ENCODE data around the gene RADIL. TPM values are rescaled to one million over a fixed set of nuclear protein-coding genes. Genes with fewer than 3 reads are reported as not detected.

Gene RADIL
- total and polyA plus RNA-seq, 8 donors: 6.2 to 14.7 (median 9.4) TPM

DNA sequence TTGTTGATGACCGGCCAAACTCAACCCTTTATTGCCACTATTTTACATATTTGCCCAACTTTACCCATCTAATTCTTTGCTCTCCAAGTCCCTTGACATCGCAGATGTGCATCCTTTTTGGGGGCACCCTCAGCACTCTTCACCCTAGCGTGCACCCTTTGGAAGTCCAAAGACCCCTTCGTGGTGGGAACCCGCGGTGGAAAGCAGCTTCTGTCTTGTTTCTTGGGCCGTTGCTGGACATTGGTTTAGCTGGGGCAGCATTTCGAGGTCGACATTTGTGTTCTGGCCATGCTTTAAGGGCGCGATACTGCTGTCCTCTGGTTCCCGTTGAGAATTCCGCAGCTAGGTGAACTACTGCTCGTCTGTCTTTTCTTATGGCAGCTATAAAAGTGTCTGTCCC is 21.4 kb downstream of the RADIL start:
- TF ChIP-seq, protein P1, sequence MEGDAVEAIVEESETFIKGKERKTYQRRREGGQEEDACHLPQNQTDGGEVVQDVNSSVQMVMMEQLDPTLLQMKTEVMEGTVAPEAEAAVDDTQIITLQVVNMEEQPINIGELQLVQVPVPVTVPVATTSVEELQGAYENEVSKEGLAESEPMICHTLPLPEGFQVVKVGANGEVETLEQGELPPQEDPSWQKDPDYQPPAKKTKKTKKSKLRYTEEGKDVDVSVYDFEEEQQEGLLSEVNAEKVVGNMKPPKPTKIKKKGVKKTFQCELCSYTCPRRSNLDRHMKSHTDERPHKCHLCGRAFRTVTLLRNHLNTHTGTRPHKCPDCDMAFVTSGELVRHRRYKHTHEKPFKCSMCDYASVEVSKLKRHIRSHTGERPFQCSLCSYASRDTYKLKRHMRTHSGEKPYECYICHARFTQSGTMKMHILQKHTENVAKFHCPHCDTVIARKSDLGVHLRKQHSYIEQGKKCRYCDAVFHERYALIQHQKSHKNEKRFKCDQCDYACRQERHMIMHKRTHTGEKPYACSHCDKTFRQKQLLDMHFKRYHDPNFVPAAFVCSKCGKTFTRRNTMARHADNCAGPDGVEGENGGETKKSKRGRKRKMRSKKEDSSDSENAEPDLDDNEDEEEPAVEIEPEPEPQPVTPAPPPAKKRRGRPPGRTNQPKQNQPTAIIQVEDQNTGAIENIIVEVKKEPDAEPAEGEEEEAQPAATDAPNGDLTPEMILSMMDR (IDR thresholded peaks at IDR 0.05): no peak
- no peak overlapping the region for H3K27ac ChIP-seq
- H3K36me3 ChIP-seq: no peaks in the 10 kb centered on the region
- H3K4me3 ChIP-seq: peak overlapping the region in 1 of 2 donors; percentile 6
- H3K27me3 ChIP-seq: peaks cover 0 to 20% of the 10 kb centered on the region in 2 donors
- intact Hi-C loops (cut with DNase I): no loop called here
- ATAC-seq: no peak
- no peaks in the 10 kb centered on the region for H3K9me3 ChIP-seq
- no peaks in the 10 kb centered on the region for H3K4me1 ChIP-seq
- DNase-seq: no peak

DNA sequence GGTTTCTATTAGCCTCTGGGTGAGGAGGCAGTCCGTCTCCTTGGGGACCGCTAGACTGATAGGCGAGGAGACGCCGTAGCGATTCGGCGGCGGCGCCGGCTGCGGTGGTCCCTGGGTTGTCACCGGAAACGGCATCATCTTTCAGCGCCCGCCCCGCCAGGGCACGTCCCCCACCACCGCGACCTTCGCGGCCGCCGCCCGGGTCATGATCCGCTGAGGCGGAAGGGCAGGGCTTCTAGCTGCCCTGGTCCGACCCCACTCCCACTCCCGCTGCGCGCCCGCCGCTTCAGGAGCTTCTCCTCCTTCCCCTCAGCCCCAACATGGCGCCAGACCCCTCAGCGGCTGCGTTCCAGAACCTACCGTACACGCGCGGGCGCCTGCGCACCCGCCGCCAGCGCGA is 21.8 kb downstream of the RADIL start, which contains the start of gene PAPOLB:
PAPOLB (minus strand) TSS at position 358 of the 400 bp plus-strand sequence; CDS start at position 138, 220 bp downstream.
- intact Hi-C loops (cut with DNase I): no loop called here
- Histone ChIP-seq H3K27ac (no peak within 1 kb of the TSS), H3K36me3 (no peaks in the 10 kb centered on the region), H3K4me3 (peak within 1 kb of the TSS in 1 of 2 donors; percentile 6), H3K9me3 (no peaks in the 10 kb centered on the region), H3K27me3 (peaks cover 0 to 20% of the 10 kb centered on the region in 2 donors), H3K4me1 (no peaks in the 10 kb centered on the region)
- no peak for ATAC-seq
- TF ChIP-seq, protein P1 (IDR thresholded peaks at IDR 0.05): no peak
- peak in 1 of 4 donors; percentile 76 for DNase-seq

DNA sequence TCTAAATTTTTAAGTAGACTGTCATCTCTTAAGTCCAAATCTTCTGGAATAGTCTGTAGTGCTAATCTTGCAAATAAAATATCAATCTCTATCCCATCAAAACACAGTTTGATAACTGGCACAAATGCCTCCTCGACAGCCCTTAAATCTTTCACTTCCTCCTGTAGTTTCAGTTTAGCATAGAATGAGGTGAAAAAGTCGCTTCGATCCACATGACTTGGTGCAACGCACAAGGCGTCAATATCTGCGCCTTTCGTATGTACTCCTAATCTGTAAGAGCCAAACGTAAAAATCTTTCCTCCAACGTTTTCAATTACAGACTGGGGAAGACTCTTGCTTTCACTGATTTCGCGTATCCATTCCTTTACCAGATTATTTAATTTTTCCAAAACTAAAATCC is 22.3 kb downstream of the RADIL start:
- no peaks in the 10 kb centered on the region for H3K4me1 ChIP-seq
- peak overlapping the region in 1 of 2 donors; percentile 6 for H3K4me3 ChIP-seq
- TF ChIP-seq, protein P1 (IDR thresholded peaks at IDR 0.05): no peak

DNA sequence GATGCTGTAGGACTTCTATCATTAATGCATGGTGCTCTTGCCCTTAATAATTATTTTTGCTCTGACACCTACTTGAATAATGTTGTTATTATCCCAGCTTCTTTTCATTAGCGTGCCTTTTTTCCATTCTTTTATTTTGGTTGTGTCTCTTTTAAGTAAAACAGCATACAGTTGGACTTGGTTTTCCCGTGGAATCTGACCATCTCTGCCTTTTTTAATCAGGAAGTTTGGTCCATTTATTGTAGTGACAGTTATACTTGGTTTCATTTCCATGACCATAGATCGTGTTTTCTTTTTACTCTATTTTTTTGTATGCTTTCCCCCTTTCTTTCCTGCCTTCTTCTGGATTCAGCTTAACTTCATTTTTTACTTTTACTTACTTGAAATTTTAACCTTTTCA is 26.3 kb downstream of the RADIL start:
- Histone ChIP-seq H3K27me3 (peaks cover 0 to 10% of the 10 kb centered on the region in 2 donors), H3K4me3 (no peak overlapping the region), H3K27ac (no peak overlapping the region), H3K4me1 (no peaks in the 10 kb centered on the region), H3K9me3 (no peaks in the 10 kb centered on the region), H3K36me3 (no peaks in the 10 kb centered on the region)
- ATAC-seq: no peak
- TF ChIP-seq, protein P1 (IDR thresholded peaks at IDR 0.05): no peak
- DNase-seq: no peak
- intact Hi-C loops (cut with DNase I): no loop called here

More for the DNA sequence above, 22.3 kb downstream of the RADIL start:
- no peak overlapping the region for H3K27ac ChIP-seq
- intact Hi-C loops (cut with DNase I): no loop called here
- ATAC-seq (no peak), DNase-seq (no peak)
- no peaks in the 10 kb centered on the region for H3K36me3 ChIP-seq
- no peaks in the 10 kb centered on the region for H3K9me3 ChIP-seq
- H3K27me3 ChIP-seq: peaks cover 0 to 20% of the 10 kb centered on the region in 2 donors

DNA sequence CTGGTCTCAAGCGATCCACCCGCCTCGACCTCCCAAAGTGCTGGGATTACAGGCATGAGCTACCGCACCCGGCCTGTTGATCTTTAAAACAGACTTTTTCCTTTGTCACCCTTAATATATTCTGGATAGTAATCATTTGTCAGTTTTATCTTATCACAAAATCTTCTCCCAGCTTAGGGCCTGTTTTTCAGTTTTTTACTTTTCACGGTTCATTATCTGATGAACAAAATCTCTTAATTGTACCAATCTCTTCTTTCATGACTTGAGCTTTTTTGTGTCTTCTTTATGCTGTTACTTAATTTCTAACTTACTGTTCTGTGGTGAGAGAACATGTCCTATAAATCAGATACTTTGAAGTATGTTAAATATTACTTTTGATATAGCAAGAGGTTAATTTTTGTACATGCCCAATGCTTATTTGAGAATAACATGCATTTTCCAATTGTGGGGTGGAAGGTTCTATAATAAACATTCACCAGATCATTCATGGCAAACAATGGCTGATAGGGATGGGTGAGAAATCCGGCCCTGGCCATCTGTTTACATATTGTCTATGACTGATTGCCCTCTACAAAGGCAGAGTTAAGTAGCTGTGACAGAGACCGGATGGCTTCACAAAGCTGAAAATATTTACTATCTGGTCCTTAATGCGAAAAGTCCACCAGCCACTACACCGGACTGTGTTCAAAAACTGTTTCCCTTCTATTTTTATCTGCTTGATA is 27.0 kb downstream of the RADIL start:
- peaks cover 0 to 3% of the 10 kb centered on the region in 2 donors for H3K27me3 ChIP-seq
- ATAC-seq: no peak
- H3K27ac ChIP-seq: no peak overlapping the region
- no peaks in the 10 kb centered on the region for H3K9me3 ChIP-seq
- TF ChIP-seq, protein P1 (IDR thresholded peaks at IDR 0.05): no peak
- DNase-seq: peak in 2 of 4 donors; percentile 30 to 51
- intact Hi-C loops (cut with DNase I): no loop called here
- H3K4me3 ChIP-seq: no peak overlapping the region
- no peaks in the 10 kb centered on the region for H3K4me1 ChIP-seq
- H3K36me3 ChIP-seq: no peaks in the 10 kb centered on the region

Data from left lung (tissue), 10 donors.